Heart right ventricle (tissue), 16 donors: ENCODE data around the gene KDM3A. TPM values are rescaled to one million over a fixed set of nuclear protein-coding genes. Genes with fewer than 3 reads are reported as not detected.

Experiments used
- ATAC-seq, 8 donors: fragments of 200-7000 bp; cut with Tn5 transposase; one replicate each; pipeline ENCODE4 v1.9.1; 2020; ENCODE audit warnings: mild to moderate bottlenecking in 8 of 8, moderate library complexity in 8 of 8, moderate number of reproducible peaks in 1 of 8
- DNase-seq, 2 donors: peaks; one replicate each; pipeline ENCODE4 v3.0.0-alpha.2; 2020
- H3K27ac ChIP-seq, 10 donors: fragments of 200-600 bp; sonication (generic) in 2 of 10; one replicate each; pipeline versions ENCODE4 v1.5.0 to v1.8.0; 2020 to 2022; ENCODE audit warnings: mild to moderate bottlenecking in 3 of 10
- H3K27me3 ChIP-seq, 7 donors: fragments of 200-600 bp; one replicate each; pipeline ENCODE4 v1.8.0; 2021 to 2022; ENCODE audit warnings: mild to moderate bottlenecking in 2 of 7
- H3K36me3 ChIP-seq, 9 donors: fragments of 200-600 bp; sonication (generic) in 1 of 9; one replicate each; pipeline versions ENCODE4 v1.5.0 to v1.8.0; 2020 to 2022; ENCODE audit warnings: mild to moderate bottlenecking in 2 of 9
- H3K4me1 ChIP-seq, 9 donors: fragments of 200-600 bp; sonication (generic) in 1 of 9; one replicate each; pipeline versions ENCODE4 v1.5.0 to v1.8.0; 2020 to 2022; ENCODE audit warnings: mild to moderate bottlenecking in 4 of 9
- H3K4me3 ChIP-seq, 10 donors: fragments of 200-600 bp; sonication (generic) in 2 of 10; one replicate each; pipeline versions ENCODE4 v1.5.0 to v1.8.0; 2020 to 2022; ENCODE audit warnings: mild to moderate bottlenecking in 7 of 10, moderate library complexity in 2 of 10
- H3K9me3 ChIP-seq, 11 donors: fragments of 200-600 bp in 10 of 11; sonication (generic) in 2 of 11; one replicate each; pipeline versions ENCODE4 v1.5.0 to v1.8.0; 2013 to 2022; ENCODE audit warnings: mild to moderate bottlenecking in 2 of 11, control low read depth in 1 of 11, moderate library complexity in 1 of 11
- WGBS, 2 donors: extraction: QIAGEN DNeasy Blood & Tissue Kit; methylation state at CpG; one replicate each; pipeline ENCODE4 v1.1.7; 2013; ENCODE audit warnings: inconsistent platforms in 1 of 2; 5-methylcytosine and 5-hydroxymethylcytosine counted together
- intact Hi-C, 10 donors: fragments of 100-400 bp; cut with DNase I; formaldehyde crosslinking; loops; one replicate each; pipeline versions ENCODE4 v1.11.1 to v1.14.2; 2022
- polyA plus RNA-seq, 2 donors: library from polyadenylated mRNA; stranded (reverse); fragments of 200-250 nt; gene quantifications; one replicate each; pipeline ENCODE4 v1.2.3, GENCODE V29; 2013
- total RNA-seq, 10 donors: library from RNA; stranded (reverse); fragmentation: NEBNext Ultra II Directional in 3 of 10; extraction: Animal tissue kit (Norgen Biotek cat#: 25700) in 3 of 10; gene quantifications; one replicate each; pipeline versions ENCODE4 v1.2.1 to v1.2.4, GENCODE V29; 2021 to 2023
- TF ChIP-seq, protein P1 (sequence below), 9 donors: fragments of 200-600 bp; sonication (generic) in 2 of 9; IDR thresholded peaks; one replicate each; pipeline versions ENCODE4 v1.5.0 to v1.8.0; 2021 to 2022; ENCODE audit warnings: antibody characterized with exemption in 9 of 9, mild to moderate bottlenecking in 5 of 9, moderate library complexity in 1 of 9
- donor health status: Arrhythmogenic right ventricular cardiomyopathy.
- donor health status: ischemic (EF 13 %, LVEDD 7.1; RV severe dilation, severe dysfunction).
- donor health status: healthy with polysubstance abuse.
- donor health status: DM: no; HTN: yes; CAD: no.
- donor health status: DM: no; HTN: no; CAD: no.
- donor health status: ischemic (EF 25% LVEDD 6.9; RV normal size, moderate dysfunction).
- donor health status: ischemic (EF 25% LVEDD 5.7; RV mildly dilated, moderate dysfunction).
- donor health status: healthy.
- donor health status: DM: yes; HTN: yes; CAD: no.
- donor health status: Ischemic cardiomyopathy.
- donor health status: ischemic (EF 35%, LVEDD 5.7; RV mildly dilated, moderate dysfunction).
- donor health status: nonischemic (EF 11% LVEDD 7.7; RV severe dilation, severe dysfunction).
- donor health status: DM: yes; HTN: yes; CAD: no.
- donor health status: PGD.
- donor health status: ischemic (EF 29% LVEDD 5.4; RV normal size, mild dysfunction).
- donor health status: nonischemic (EF 23%, LVEDD 6.1; RV moderate dilation, normal function).

The KDM3A gene
- total and polyA plus RNA-seq, 12 donors: 17.1 to 53.7 (median 33.1) TPM

- Histone ChIP-seq H3K4me1 (peaks cover 0 to 43% (median 30%) of the 10 kb centered on the region in 9 donors), H3K4me3 (no peak overlapping the region), H3K27me3 (no peaks in the 10 kb centered on the region), H3K36me3 (peaks cover 0 to under 1% (median 0%) of the 10 kb centered on the region in 9 donors), H3K9me3 (peaks cover 0 to 9% (median 0%) of the 10 kb centered on the region in 11 donors), H3K27ac (peak overlapping the region in 2 of 10 donors; percentile 17 to 34)
- DNase-seq: no peak
- intact Hi-C loops: loop anchor here in 1 of 10 donors (10.0 kb wide), 1 partner anchor 53 kb away; no protein-coding TSS in a partner anchor
- ATAC-seq: peak in 4 of 8 donors; percentile 17 to 51 (median 36)
- TF ChIP-seq, protein P1, sequence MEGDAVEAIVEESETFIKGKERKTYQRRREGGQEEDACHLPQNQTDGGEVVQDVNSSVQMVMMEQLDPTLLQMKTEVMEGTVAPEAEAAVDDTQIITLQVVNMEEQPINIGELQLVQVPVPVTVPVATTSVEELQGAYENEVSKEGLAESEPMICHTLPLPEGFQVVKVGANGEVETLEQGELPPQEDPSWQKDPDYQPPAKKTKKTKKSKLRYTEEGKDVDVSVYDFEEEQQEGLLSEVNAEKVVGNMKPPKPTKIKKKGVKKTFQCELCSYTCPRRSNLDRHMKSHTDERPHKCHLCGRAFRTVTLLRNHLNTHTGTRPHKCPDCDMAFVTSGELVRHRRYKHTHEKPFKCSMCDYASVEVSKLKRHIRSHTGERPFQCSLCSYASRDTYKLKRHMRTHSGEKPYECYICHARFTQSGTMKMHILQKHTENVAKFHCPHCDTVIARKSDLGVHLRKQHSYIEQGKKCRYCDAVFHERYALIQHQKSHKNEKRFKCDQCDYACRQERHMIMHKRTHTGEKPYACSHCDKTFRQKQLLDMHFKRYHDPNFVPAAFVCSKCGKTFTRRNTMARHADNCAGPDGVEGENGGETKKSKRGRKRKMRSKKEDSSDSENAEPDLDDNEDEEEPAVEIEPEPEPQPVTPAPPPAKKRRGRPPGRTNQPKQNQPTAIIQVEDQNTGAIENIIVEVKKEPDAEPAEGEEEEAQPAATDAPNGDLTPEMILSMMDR (IDR thresholded peaks at IDR 0.05): no peak
- WGBS, 2 donors: 47 to 48% methylated on average over 2 of the region's 2 CpGs
Observed at GRCh38 chr2:86541334-86541733, 100.2 kb downstream of the KDM3A start.

Other genes starting within 250 kb of the KDM3A start
- 100 to 1,000 TPM; 211 to 333 (median 306) TPM for gene IMMT, start 245.9 kb upstream of the KDM3A start, total RNA-seq
- gene IMMT, start 245.9 kb upstream of the KDM3A start, polyA plus RNA-seq: 100 to 1,000 TPM in 1 of 2 donors, 10 to 100 TPM in 1; 48.2 to 135 TPM
- 100 to 1,000 TPM in 7 of 10 donors, 10 to 100 TPM in 3; 72.5 to 147 (median 113) TPM for gene MRPL35, start 241.9 kb upstream of the KDM3A start, total RNA-seq
- gene MRPL35, start 241.9 kb upstream of the KDM3A start, polyA plus RNA-seq: 10 to 100 TPM; 31.8 to 49.1 TPM
- gene REEP1, start 103.7 kb upstream of the KDM3A start, total RNA-seq: 10 to 100 TPM; 15.2 to 30.5 (median 26.2) TPM
- 10 to 100 TPM; 15.4 to 20.9 TPM for gene REEP1, start 103.7 kb upstream of the KDM3A start, polyA plus RNA-seq
- gene CHMP3, start 122.1 kb downstream of the KDM3A start, total RNA-seq: 100 to 1,000 TPM; 129 to 180 (median 160) TPM
- 10 to 100 TPM; 31.3 to 96.7 TPM for gene CHMP3, start 122.1 kb downstream of the KDM3A start, polyA plus RNA-seq
- gene RNF103, start 182.5 kb downstream of the KDM3A start, total RNA-seq: 10 to 100 TPM; 33.2 to 83.0 (median 59.1) TPM
- 10 to 100 TPM; 31.8 to 40.1 TPM for gene RNF103, start 182.5 kb downstream of the KDM3A start, polyA plus RNA-seq